Mucosa of stomach (tissue), 1 donor: ENCODE data around the gene DGLUCY.
A peak's percentile ranks its signal among the peaks of the same experiment; 100 is the strongest.
"Not testable (repeated sequence)": the region's sequence is repeated elsewhere in the genome, so short reads cannot be mapped to it uniquely, and the experiment has no call there.

Source experiments
- H3K27me3 ChIP-seq: one replicate; pipeline ENCODE4 v1.7.0; 2013; ENCODE audit warnings: mild to moderate bottlenecking, low read length; ENCODE audit not compliant: control insufficient read depth, insufficient read depth
- H3K36me3 ChIP-seq: one replicate; pipeline ENCODE4 v1.7.0; 2013; ENCODE audit warnings: low read length; ENCODE audit not compliant: control insufficient read depth, insufficient read depth
- H3K4me1 ChIP-seq: one replicate; pipeline ENCODE4 v1.7.0; 2013; ENCODE audit warnings: mild to moderate bottlenecking, low read length; ENCODE audit not compliant: control insufficient read depth, insufficient read depth
- H3K4me3 ChIP-seq: one replicate; pipeline ENCODE4 v1.7.0; 2013; ENCODE audit warnings: low read length
- H3K9ac ChIP-seq: one replicate; pipeline ENCODE4 v1.7.0; 2013; ENCODE audit warnings: mild to moderate bottlenecking, low read length, moderate library complexity
- H3K9me3 ChIP-seq: one replicate; pipeline ENCODE4 v1.7.0; 2013; ENCODE audit warnings: mild to moderate bottlenecking, low read length, moderate library complexity; ENCODE audit not compliant: control insufficient read depth
- donor health status: Pancreatic carcinoma.

Gene DGLUCY

GRCh38 chr14:91144425-91145145, 30.7 kb downstream of the DGLUCY start:
- Histone ChIP-seq H3K36me3 (no peaks in the 10 kb centered on the region), H3K27me3 (no peaks in the 10 kb centered on the region), H3K4me1 (peaks cover 14% of the 10 kb centered on the region), H3K4me3 (no peak overlapping the region), H3K9me3 (no peaks in the 10 kb centered on the region), H3K9ac (no peak overlapping the region)

- Histone ChIP-seq H3K36me3 (no peaks in the 10 kb centered on the region), H3K27me3 (no peaks in the 10 kb centered on the region), H3K9ac (no peak overlapping the region), H3K4me1 (peaks cover 10% of the 10 kb centered on the region), H3K9me3 (no peaks in the 10 kb centered on the region), H3K4me3 (no peak overlapping the region)
Observed at GRCh38 chr14:91145391-91146160, 31.7 kb downstream of the DGLUCY start.

DNA sequence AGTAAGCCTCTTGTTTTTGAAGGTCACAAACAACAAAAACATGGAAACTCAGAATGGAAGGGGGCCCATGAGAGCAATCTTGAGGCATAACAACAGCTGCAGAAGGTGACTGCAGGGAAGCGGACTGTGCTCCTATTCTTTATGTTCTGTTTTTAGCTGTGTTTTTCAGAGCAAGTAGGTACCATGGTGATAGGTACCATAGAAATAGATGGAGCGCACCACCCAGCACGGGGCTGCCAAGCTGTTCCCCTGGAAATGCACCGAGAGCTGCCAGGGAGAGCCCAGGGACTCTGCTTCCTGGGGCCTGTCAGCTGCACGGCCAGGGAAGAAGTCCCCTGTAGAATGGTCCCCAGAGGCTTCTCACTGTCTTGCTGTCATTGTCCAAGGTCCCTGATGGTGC, 32.8 kb downstream of the DGLUCY start:
- Histone ChIP-seq H3K36me3 (no peaks in the 10 kb centered on the region), H3K9me3 (no peaks in the 10 kb centered on the region), H3K4me3 (no peak overlapping the region), H3K27me3 (no peaks in the 10 kb centered on the region), H3K4me1 (peaks cover 10% of the 10 kb centered on the region), H3K9ac (no peak overlapping the region)

GRCh38 chr14:91149462-91149861, 35.6 kb downstream of the DGLUCY start:
- H3K4me3 ChIP-seq = no peak overlapping the region
- peaks cover 10% of the 10 kb centered on the region for H3K4me1 ChIP-seq
- H3K9me3 ChIP-seq = no peaks in the 10 kb centered on the region
- no peak overlapping the region for H3K9ac ChIP-seq
- no peaks in the 10 kb centered on the region for H3K27me3 ChIP-seq
- H3K36me3 ChIP-seq = no peaks in the 10 kb centered on the region

GRCh38 chr14:91152499-91152898, 38.6 kb downstream of the DGLUCY start:
- Histone ChIP-seq H3K36me3 (no peaks in the 10 kb centered on the region), H3K9me3 (no peaks in the 10 kb centered on the region), H3K27me3 (no peaks in the 10 kb centered on the region), H3K4me3 (no peak overlapping the region), H3K4me1 (peaks cover 21% of the 10 kb centered on the region), H3K9ac (no peak overlapping the region)

- Histone ChIP-seq H3K4me1 (peaks cover 21% of the 10 kb centered on the region), H3K36me3 (no peaks in the 10 kb centered on the region), H3K9me3 (no peaks in the 10 kb centered on the region), H3K27me3 (no peaks in the 10 kb centered on the region), H3K9ac (no peak overlapping the region), H3K4me3 (no peak overlapping the region)
Observed at GRCh38 chr14:91153360-91153759, 39.5 kb downstream of the DGLUCY start.

- Histone ChIP-seq H3K4me1 (peaks cover 12% of the 10 kb centered on the region), H3K4me3 (no peak overlapping the region), H3K36me3 (no peaks in the 10 kb centered on the region), H3K27me3 (no peaks in the 10 kb centered on the region), H3K9ac (peak overlapping the region; percentile 16), H3K9me3 (no peaks in the 10 kb centered on the region)
Observed at GRCh38 chr14:91154851-91155625, 41.2 kb downstream of the DGLUCY start.

- H3K9ac ChIP-seq = no peak overlapping the region
- H3K36me3 ChIP-seq = no peaks in the 10 kb centered on the region
Observed at GRCh38 chr14:91155626-91156089, 41.8 kb downstream of the DGLUCY start.

DNA sequence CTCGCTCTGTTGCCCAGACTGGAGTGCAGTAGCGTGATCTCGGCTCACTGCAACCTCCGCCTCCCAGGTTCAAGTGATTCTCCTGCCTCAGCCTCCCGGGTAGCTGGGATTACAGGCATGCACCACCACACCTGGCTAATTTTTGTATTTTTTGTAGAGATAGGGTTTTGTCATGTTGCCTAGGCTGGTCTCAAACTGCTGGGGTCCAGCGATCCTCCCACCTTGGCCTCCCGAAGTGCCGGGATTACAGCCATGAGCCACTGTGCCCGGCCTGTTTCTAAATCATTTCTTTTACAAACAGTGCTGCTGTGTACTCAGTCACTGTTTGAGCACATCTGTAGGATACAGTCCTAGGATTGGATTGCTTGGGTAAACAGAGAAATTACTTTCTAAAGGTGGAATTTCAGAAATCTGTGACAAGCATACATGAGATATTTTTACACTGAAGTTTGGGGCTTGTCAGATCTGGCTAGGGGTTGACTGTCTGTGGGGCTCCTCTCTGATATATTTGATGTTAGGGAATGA, 42.3 kb downstream of the DGLUCY start:
- peaks cover 12% of the 10 kb centered on the region for H3K4me1 ChIP-seq
- H3K9me3 ChIP-seq, H3K4me3 ChIP-seq, H3K36me3 ChIP-seq, H3K27me3 ChIP-seq, H3K9ac ChIP-seq: not testable (repeated sequence)

More at GRCh38 chr14:91155626-91156089, 41.8 kb downstream of the DGLUCY start:
- H3K4me3 ChIP-seq = no peak overlapping the region
- H3K4me1 ChIP-seq = peaks cover 12% of the 10 kb centered on the region
- no peaks in the 10 kb centered on the region for H3K27me3 ChIP-seq
- H3K9me3 ChIP-seq = no peaks in the 10 kb centered on the region

DNA sequence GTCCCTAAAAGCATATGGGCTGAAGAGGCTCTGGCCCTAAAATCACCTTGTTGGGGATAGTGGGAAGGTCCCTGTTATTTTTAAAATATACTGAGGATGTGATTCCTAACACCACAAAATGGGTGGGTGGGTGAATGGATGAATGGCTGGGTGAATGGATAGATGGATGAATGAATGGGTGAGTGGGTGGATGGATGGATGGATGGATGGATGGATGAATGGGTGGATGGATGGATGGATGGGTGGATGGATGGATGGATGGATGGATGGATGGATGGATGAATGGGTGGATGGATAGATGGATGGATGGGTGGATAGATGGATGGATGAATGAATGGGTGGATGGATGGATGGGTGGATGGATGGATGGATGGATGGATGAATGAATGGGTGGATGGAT, 43.0 kb downstream of the DGLUCY start:
- not testable (repeated sequence) for H3K9me3 ChIP-seq, H3K27me3 ChIP-seq, H3K36me3 ChIP-seq, H3K9ac ChIP-seq, H3K4me3 ChIP-seq
- H3K4me1 ChIP-seq = peaks cover 12% of the 10 kb centered on the region

DNA sequence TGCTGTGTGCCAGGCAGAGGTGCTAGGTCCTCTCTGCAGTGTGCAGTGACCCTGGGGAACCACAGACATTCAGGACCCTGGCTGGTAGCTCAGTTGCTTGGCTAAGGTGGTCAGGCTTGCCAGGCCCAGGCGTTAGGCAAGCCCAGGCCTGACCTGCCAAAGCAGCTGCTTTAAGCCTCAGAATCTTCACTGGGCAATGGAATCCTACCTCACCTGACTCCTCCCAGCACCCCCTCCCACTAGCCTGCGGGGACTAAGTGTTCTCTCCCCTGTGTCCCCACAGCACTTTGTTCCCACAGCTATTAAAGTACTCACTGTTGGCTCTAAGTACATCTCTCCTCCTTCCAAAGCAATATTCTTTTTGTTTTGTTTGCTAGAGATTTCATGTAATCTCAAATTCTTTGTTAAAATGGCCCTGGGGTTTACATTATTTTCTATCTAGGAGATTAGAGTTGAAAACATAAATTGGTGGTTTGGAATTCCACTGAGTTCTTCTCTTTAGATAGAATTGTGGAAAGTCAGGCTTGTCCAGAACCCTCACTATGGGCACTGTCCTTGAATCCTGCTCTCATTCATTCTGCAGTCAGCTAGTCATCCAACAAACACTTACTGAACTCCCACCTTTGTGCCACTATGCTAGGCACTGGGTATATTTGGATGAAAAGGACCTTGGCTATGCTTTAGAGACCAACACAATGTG, 44.4 kb downstream of the DGLUCY start:
- Histone ChIP-seq H3K9ac (no peak overlapping the region), H3K4me3 (no peak overlapping the region)

More for the DNA sequence above, 44.4 kb downstream of the DGLUCY start:
- Histone ChIP-seq H3K36me3 (peaks cover 6% of the 10 kb centered on the region), H3K4me1 (peaks cover 12% of the 10 kb centered on the region), H3K27me3 (no peaks in the 10 kb centered on the region), H3K9me3 (no peaks in the 10 kb centered on the region)
